Activated CD4-positive, alpha-beta T cell treated with anti-CD3 and anti-CD28 coated beads for 4 hours (primary cell): Measurements from ENCODE around the gene CAST.
"Not testable (repeated sequence)": the region's sequence is repeated elsewhere in the genome, so short reads cannot be mapped to it uniquely, and the experiment has no call there.

Source experiments
- DNase-seq, 2 donors: peaks; one replicate each; pipeline ENCODE4 v3.0.0-alpha.2; 2020

Gene CAST, protein sequence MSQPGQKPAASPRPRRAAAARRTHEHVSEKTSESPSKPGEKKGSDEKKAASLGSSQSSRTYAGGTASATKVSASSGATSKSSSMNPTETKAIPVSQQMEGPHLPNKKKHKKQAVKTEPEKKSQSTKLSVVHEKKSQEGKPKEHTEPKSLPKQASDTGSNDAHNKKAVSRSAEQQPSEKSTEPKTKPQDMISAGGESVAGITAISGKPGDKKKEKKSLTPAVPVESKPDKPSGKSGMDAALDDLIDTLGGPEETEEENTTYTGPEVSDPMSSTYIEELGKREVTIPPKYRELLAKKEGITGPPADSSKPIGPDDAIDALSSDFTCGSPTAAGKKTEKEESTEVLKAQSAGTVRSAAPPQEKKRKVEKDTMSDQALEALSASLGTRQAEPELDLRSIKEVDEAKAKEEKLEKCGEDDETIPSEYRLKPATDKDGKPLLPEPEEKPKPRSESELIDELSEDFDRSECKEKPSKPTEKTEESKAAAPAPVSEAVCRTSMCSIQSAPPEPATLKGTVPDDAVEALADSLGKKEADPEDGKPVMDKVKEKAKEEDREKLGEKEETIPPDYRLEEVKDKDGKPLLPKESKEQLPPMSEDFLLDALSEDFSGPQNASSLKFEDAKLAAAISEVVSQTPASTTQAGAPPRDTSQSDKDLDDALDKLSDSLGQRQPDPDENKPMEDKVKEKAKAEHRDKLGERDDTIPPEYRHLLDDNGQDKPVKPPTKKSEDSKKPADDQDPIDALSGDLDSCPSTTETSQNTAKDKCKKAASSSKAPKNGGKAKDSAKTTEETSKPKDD

DNA sequence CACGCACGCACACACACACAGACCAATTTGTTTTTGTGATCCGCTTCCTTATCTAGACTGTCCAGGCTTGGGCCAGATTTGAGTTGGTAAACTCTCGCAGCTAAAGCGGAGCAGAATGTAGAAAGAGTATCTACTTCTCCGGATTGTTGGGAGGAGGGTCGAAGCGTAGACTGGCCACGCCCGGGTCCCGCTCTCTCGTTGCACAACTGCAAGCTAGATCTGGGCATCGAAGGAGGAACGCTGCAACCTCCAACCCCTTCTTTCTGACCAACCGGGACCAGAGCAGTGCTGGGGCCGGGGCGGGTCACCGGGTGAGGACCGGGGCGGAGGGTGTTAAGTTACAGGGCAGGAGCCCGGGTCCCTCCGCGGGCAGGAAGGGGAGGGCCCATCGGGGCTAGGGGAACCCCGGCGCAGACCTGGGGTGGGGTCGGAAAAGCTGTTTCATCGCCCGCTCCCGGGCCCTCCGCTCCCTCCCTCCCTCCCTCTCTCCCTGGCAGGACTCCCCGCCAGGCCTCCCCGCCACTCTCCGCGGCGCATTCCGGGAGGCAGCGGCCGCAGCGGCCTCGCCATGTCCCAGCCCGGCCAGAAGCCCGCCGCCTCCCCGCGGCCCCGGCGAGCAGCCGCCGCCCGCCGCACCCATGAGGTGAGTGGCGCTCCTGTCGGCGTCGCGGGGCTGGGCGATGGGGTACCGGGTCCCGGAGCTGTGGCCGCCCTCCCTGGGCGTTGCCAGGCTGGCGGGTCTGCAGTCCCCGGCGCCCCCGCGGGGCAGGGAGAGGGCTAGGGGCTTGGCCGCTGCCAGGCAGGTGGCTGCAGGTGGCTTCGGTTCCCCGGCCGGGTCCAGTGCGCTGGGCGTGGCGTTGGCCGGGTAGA, at the start of gene CAST:
Gene CAST, plus strand, starts transcription at position 522 of the 870 bp plus-strand sequence. Its CDS starts 47 bp downstream, at position 569.
- DNase-seq: peak; percentile 78 to 81

DNA sequence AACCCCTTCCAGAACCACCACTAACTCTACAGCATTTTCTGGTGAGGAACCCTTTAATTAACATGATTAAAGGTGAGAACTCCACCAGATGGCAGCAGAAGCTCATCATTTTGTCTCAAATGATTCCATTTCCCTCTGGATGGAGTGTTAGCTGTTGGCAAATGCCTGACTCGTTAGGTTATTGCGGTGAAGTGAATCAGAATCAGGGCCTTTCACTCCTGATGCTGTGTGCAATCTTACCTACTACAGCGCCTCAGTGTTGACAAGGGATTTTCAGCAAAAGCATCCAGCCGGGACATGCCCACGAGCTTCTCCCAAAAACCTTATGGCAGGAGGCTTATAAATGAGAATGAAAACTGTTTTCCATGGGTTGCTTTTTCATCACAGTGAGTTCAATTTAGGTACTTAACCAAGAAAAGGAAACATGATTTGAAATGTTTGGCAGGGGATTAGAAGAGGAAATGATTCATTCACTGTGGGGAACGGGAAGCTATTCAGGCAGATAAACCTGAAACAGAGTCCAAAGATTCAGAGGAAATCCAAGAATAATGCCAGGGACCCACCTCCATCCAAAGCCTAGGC, 48.0 kb upstream of the CAST start:
- peak; percentile 34 to 60 for DNase-seq

DNA sequence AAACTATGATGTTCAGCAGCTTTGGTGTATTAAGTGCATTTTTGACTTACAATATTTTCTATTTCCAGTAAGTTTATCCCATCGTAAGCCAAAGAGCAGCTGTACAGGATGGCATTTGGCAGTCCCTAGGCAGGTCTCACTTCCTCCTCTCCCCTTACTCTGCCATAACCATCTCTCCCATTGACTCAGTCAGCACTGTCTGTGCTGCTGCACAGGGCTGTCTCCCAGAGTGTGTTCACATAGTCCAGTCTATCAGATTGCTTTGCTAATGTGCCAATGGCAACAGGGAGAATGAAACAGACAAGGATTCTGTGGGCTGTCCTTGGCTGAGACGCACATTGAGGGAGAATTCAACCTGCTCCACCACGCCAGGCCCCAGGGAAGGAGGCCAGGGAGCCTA, 47.0 kb upstream of the CAST start:
- no peak for DNase-seq

DNA sequence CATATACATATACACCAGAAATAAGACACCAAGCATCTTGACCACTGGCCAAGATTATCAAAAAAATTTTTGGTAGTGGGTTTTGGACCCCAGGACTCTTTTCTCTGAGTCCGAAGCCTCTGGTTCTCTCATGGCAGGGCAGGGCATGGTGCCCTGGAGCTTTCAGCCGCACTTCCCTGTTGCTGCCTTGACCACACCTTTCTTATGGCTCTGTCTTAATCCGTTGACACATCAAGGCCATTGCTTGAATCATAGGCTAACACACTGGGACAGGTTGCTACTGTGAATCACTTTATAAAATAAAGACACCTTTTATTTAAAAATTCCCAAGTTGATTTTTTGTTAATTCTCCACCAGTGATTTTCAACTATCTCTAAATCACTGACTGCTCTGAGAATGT, 45.4 kb upstream of the CAST start:
- no peak for DNase-seq

DNA sequence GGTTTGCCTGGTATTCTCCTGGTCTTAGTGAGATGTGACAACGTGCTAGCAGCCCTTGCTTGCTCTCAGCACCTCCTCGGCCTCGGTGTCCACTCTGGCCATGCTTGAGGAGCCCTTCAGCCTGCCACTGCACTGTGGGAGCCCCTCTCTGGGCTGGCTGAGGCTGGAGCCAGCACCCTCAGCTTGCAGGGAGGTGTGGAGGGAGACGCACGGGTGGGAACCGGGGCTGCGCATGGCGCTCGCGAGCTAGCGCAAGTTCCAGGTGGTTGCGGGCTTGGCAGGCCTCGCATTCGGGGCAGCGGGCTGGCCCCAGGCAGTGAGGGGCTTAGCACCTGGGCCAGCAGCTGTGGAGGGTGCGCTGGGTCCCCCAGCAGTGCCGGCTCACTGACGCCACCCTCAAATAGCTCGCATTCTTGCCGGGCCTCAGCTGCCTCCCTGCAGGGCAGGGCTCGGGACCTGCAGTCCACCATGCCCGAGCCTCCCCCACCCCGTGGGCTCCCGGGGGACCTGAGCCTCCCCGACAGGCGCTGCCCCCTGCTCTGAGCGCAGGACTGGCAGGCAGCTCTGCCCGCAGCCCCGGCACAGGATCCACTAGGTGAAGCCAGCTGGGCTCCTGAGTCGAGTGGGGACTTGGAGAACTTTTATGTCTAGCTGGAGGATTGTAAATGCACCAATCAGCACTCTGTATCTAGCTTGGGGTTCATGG, 43.7 kb upstream of the CAST start:
- not testable (repeated sequence) for DNase-seq

DNA sequence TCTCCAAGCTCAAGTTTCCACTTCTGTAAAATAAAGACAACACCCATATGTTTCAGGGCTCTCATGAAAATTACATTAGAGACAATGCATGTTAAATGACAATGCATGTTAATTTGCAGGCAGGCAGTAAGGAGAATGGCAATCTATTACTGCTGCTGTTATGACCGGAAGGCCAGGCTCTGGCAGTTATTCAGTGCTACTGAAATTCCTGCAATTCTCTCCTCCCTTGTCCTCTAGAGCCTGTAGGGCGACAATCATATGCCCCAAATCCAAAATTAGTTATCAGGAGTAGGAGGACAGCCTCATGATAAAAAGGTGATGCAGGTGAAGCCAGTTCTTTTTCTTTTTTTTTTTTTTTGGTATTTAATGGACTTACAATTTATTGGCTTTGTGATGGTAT, 42.2 kb upstream of the CAST start:
- no peak for DNase-seq

DNA sequence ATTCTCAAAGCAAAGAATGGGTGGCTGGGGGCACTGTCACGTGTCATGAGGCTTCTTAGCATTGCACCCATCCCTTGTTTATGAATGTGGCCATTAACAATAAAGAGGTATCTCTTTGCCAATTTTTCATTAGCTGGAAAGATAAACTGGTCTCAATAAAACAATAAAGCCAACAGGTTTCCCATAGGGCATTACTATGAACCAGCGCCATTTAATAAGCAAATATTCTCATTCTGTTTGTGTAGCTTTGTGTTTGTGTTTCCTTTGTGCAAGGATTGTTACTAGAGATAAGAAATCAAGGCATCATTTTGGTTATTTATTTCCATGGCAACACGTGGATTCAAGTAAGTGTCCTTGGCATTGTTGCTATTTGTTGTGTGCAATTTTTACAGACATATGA, 37.6 kb upstream of the CAST start:
- no peak for DNase-seq

DNA sequence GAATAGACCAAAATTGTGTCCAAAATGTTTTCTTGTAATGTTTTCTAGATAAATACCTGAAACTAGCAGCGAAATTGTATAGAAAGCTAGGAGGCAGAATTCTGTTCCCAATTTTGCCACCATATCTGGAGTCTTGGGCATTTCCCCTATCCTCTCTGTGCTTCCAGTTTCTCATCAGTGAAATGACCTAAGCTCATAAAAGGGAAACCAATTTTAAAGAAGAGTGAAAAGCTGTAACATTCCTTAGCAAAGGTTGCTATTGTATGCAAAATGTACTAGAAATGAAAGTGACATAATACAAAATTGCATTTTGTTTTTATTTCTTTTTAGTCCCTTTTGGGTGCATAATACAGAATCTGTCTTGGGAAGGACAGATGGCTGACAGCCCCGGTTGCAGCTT, 36.8 kb upstream of the CAST start:
- DNase-seq: no peak

DNA sequence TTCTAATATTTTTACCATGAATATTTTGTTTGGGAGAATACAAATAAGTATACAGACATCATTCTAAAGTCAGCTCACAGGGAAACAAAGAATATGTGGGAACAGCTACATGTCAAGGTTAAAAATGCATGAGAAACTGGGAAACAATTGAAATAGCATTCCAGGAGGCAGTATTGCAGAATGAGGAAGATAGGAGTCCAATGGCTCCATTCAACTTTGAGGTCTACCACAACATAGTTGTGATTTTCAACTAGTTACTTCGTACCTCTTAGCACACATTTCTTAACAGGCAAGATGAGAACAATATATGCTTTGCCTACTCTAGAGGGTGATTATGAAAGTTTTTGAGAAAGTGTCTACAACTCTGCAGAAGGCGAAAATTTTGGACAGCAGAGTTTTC, 35.2 kb upstream of the CAST start:
- DNase-seq: no peak

DNA sequence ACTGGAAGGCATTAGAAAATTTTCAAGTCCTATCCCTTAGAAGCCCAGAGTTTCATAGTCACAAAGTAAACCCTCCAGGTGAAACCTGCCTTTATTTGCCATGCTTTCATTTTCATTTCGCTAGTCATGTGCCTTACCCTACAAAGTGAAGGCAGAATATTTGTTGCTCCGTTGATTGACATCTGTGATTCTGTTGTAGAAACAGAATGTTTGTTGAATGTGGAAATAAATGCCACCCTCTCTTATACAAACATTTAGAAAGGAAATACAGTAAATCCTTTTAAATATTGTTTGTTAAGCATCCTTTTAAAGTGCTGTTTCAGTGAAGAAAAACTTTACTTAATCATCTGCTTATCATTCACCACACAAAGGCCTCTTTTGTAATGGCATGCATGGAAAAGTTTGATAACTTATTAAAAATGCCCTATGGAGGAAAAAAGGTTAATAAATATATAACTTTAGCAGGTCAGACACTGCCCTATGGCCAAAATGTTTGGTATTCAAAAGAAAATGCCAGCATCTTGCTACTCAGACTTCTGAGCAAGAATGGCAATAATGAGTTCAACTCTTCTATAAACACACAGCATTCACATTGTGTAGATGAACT, 34.3 kb upstream of the CAST start:
- DNase-seq: no peak

DNA sequence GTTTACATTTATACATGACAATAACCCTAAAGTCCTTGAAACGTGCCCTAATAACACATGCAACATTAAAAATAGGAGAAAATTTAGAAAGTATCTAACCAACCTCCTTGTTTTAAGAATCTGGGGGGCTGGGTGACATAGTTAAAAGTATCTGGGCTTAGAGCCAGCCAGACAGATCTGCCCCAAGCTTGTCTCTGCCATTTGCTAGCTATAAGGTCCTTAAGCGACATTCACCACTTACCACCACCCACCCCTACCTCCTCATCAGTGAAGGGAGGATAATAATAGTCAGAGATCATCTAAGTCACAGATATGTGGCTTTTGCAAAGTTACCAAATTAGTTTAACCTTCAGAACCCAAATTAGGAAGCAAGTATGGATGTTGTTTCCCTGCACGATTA, 33.8 kb upstream of the CAST start:
- no peak for DNase-seq

DNA sequence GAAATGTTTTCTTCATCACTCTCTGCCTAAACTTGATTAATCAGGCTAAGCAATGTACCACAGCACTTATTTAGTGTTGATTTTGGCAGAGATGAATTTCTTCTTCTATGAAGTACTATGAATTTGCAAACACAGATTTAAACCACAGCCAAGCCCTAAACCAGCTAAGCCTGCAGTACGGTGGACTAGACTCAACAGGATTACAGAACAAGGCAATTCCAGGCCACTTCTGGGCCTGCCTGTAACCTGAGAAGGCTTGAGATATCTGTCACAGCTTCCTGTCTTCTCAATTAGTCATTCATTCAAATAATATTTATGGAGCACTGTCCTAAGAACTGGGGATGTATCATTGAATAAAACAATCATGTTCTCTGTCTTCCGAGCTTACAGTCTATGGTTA, 32.4 kb upstream of the CAST start:
- no peak for DNase-seq

DNA sequence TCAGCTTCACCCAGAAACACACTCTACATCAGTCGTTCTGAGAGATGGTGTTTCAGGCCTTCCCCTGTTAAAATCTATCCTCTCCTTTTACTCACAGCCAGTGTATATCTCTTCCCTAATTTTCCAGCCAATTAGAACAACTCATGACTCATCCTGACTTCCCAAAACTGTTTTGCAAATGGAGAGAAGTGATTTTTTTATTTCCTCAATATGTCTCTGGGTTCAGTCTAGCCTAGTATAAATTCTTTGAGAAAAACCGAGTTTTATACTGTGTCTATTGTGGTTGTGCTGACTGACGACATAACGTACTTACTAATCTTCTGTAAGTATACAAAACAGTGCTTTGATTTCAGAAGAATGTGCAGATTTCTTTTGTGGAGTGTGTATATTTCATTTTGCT, 28.4 kb upstream of the CAST start:
- no peak for DNase-seq

DNA sequence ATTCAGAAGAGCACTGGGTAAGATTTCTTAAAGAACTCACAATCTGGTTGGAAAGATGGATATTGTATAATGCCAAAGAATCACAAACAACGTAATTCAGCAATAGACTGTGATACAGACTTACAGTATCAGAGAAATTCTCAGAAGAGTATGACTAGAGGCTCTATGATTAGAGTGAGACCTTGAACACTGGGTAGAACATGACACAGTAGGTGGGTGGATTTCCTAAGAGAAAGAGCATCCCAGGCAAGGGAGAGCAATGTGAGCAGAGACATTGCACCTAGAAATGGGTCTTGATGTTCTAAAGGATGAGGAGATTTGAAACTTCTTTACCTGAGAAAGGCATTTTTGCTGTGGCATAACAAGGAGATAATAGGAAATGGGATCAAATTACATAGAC, 27.3 kb upstream of the CAST start:
- no peak for DNase-seq

DNA sequence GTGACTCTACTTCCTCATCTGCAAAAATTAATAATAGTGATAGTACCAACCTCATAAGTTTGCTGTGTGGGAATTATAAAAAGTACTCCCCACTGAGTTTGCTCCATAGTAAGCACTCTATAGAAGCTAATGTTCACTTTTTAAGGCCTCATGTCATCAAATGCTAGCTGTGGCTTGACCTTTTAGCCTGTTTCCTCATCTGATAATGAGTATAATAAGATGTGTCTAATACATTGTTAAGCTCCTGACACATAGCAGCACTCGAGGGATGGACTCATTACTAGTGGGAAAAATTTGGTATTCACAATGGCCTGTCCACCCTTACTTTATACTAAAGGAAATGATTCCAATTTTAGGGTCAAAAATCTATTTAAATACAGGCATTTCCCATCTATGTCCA, 26.1 kb upstream of the CAST start:
- DNase-seq: no peak

DNA sequence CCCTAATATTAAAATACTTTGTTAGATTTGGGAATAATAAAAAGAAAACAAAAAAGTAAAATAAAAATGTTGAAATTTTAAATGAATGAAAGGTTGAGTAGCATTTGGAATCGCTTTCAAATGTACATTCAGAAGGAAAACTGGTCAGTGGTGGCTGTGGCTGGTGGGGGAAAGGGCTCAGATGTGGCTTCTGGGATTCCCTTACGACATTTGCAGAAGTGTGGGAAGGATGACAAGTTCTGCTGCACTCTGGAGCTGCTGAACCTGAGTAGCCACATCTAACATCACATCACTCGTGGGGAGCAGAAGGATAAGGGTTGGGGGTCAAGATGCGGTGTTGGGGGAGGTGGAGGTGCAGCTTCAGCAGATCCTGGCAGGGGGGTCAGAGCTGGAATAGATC, 25.6 kb upstream of the CAST start:
- DNase-seq: no peak

DNA sequence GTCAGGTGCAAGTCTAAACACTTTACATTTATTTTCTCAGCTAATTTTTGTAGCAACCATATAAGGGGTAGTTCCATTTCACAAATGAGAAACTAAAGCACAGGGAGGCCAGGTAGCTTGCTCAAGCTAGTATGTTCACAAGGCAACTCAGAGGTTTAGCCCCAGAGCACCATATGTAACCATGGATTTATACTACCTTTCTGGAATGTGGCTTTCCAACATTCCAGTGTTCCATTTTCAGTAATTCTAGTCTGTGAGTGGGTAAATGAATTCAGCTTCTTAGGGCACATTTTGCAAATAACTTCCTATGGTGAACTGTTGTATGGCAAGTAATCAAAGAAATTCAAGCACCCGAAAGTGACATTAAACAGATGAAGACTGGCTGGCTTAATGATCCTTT, 25.0 kb upstream of the CAST start:
- no peak for DNase-seq

DNA sequence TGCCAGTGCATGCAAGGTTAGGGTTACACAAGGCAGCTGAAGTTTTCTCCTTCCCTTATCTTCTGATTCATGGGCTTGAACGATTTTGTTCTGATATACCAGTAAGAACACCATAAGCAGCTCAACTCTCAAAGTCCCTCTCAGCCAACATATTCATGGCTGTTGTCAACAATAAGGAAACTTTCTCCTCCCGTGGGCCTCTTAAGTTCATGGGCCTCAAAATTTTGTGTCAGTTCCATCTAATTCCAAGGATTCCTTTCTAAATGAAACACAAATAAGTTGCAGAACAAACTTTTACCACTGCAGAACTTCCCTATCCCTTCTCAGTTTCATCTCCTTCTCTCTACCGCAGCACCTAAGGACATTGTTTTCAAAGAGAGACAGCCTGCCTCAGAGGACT, 23.6 kb upstream of the CAST start:
- no peak for DNase-seq

DNA sequence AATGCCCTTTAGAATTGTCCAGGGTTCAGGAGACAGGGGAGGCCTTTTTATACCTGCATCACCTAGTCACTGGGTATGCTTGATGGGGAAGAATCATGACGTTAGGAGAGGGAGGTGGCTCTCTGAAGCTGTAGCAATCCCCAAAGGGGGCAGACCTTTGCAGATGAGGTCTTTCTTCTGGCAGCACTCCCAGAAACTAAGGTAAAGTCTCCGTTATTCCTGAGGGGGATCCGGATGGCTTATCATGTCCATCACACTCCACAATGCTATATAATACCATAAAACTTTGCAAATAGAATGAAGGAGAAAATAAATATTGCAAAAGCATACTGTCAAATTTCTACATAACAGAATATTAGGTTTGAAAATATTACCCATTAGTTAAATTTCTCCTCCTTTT, 21.5 kb upstream of the CAST start:
- DNase-seq: no peak

DNA sequence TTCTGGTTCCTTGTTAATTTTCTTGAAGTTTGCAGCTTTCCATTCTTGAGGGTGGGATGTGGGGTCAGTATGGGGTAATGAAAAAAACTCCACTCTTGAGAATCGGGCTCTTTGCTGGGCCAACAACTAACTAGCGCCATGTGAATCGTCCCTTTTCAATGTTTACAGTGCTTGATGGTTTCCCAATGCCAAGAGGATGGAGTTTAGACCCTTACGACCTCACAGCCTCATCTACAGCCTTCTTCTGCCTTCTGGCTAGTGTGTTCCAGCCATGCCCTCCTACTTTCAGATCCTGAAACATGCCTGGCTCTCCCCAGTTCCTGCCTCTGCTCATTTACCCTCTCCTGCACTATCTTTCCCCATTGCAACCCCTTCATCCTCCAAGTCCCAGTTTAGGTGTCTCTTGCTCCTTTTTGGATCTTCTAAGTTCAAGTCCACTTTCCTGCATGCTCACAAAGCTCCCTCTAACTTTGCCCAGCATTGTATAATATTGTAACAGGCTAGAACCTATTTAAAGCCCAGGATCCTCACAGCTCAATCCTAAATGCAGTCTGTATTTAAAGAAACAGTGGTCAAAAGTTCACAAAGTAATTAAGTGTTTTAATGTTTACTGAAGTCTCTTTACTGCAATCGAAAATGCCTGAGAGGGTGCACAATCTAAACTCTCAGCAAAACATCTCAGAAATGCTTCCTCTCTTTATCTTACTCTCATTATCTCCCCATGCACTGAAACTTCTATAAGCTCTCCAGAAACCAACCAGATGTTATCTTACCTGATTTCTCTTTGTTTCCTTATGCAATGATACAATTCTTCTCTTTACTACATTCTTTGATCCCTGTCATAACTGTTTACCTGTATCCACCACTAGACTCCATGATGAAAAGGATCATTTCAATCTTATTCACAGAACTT, 20.6 kb upstream of the CAST start:
- DNase-seq: no peak

DNA sequence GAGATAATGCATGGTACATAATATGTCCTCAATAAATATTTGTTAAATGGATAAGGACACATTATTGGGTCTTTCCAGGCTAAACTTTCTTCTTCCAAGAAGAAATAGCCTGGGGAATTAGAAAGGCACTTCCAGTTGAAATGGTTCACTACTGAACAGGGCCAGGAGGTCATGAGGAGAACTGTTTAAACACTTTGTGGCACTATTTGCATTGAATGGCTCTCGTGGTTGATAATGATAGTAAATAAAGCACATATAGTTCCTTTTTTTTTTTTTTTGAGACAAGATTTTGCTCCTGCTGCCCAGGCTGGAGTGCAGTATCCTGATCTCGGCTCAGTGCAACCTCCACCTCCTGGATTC, 19.9 kb upstream of the CAST start:
- no peak for DNase-seq
